GM20000 (cell line): Measurements from ENCODE around the gene ANTXR2.

Experiments
- DNase-seq: peaks from one replicate; pipeline ENCODE4 v3.0.0; 2012; ENCODE audit warnings: low spot score
- TF ChIP-seq, protein P1 (sequence below): IDR thresholded peaks from 2 replicates; pipeline ENCODE4 v1.5.1; 2012; ENCODE audit warnings: mild to moderate bottlenecking, control low read depth; ENCODE audit errors: extremely low read depth, missing control alignments

The ANTXR2 gene

DNA sequence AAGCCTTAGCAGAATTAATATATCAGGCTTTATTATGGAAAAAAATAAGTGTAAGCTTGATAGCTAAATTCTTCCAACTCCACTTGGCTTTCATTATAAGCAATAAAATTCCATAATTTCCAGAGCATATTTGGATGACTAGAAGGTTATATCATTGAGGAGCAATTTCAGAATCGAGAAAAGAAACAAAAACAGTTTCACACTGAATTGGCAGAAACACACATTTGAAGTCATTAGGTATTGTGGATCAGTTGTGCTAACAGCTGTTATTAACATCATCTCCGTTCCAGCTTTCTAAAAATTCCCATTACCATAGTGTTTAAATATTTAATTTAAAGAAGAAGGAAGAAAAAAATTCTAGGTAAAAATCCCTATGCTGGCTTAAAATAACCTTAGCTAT, 92.6 kb downstream of the ANTXR2 start:
- DNase-seq = no peak
- TF ChIP-seq, protein P1, sequence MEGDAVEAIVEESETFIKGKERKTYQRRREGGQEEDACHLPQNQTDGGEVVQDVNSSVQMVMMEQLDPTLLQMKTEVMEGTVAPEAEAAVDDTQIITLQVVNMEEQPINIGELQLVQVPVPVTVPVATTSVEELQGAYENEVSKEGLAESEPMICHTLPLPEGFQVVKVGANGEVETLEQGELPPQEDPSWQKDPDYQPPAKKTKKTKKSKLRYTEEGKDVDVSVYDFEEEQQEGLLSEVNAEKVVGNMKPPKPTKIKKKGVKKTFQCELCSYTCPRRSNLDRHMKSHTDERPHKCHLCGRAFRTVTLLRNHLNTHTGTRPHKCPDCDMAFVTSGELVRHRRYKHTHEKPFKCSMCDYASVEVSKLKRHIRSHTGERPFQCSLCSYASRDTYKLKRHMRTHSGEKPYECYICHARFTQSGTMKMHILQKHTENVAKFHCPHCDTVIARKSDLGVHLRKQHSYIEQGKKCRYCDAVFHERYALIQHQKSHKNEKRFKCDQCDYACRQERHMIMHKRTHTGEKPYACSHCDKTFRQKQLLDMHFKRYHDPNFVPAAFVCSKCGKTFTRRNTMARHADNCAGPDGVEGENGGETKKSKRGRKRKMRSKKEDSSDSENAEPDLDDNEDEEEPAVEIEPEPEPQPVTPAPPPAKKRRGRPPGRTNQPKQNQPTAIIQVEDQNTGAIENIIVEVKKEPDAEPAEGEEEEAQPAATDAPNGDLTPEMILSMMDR = no peak

- no peak for DNase-seq
- TF ChIP-seq, protein P1 = no peak
These were observed 93.1 kb downstream of the ANTXR2 start for GRCh38 chr4:79979785-79980437.

DNA sequence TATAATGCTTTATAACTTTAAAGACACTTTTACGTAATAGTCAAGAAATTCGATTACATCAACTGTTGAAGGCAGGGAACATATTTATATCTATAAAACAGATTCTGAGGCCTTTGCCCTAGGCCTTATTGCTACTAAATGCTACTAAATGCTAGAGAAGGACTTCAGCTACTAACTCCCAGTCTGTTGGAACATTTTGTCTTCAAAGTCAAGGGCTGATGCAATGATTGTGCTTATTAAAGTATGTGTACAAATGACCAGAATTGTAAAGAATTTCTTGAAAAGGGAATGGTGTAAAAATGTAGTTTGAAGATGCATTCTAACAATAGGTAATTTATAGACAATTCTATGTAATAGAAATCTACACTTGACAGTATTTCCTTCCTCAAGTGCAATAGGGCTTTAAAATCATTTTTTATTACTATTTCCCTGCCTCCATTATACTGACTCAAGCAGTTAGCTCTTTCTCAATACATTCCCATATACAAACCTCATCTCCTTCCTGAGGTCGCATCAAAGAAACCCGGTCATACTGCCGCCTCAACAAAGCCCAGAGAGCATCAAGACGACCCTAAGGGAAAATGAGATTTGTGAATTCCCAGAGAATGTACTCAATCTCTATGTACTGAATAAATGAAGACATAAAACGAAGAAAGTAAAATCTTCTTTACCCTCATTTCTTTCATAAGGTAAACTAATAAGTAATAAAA, 95.7 kb downstream of the ANTXR2 start:
- no peak for DNase-seq
- TF ChIP-seq, protein P1 = no peak

GRCh38 chr4:79964400-79965211, 108.4 kb downstream of the ANTXR2 start:
- DNase-seq = no peak
- TF ChIP-seq, protein P1 = no peak

DNA sequence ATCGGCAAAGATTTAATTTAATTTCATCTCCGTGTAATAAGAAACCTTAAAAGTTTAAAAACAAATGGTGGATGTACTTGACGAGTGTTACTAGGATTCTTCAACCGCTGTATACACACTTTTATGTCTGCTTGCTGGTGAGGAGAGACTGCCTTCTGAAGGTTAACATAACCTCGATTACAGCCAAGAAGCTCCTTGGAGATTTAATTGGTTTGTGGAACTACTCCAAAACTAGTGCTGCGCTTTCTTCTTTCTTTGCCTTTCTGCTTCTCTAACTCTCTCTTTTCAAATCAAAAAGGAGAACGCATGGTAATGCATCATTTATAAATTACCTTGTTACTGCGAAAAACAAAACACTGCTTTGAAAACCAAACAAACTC, 109.0 kb downstream of the ANTXR2 start:
- TF ChIP-seq, protein P1 = no peak
- DNase-seq = no peak

GRCh38 chr4:79959652-79960051, 113.4 kb downstream of the ANTXR2 start:
- DNase-seq = no peak
- TF ChIP-seq, protein P1 = no peak
